ENCODE data around the gene PKN1.

DNA sequence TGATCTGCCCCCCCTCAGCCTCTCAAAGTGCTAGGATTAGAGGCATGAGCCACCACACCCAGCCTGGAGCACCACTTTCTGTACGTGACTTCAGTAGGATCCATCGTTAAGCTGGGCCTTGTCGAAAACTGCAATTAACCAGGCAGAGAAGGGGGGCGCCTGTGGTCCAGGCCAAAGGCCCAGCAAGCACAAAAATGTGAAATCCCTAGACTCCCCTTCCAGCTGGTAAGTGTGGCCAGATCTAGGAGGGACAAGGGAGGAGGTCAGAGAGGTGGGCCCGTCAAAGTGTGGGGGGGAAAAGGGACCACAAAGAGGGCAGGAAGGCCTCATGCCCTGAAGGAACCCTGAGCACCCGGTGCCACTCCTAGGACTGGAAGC, 27.7 kb upstream of the PKN1 start:
- TF ChIP-seq POLR2AphosphoS5 (IDR thresholded peaks at IDR 0.05) (no peak), EP300 (IDR thresholded peaks at IDR 0.05) (no peak)
- TF ChIP-seq, protein P1, sequence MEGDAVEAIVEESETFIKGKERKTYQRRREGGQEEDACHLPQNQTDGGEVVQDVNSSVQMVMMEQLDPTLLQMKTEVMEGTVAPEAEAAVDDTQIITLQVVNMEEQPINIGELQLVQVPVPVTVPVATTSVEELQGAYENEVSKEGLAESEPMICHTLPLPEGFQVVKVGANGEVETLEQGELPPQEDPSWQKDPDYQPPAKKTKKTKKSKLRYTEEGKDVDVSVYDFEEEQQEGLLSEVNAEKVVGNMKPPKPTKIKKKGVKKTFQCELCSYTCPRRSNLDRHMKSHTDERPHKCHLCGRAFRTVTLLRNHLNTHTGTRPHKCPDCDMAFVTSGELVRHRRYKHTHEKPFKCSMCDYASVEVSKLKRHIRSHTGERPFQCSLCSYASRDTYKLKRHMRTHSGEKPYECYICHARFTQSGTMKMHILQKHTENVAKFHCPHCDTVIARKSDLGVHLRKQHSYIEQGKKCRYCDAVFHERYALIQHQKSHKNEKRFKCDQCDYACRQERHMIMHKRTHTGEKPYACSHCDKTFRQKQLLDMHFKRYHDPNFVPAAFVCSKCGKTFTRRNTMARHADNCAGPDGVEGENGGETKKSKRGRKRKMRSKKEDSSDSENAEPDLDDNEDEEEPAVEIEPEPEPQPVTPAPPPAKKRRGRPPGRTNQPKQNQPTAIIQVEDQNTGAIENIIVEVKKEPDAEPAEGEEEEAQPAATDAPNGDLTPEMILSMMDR (IDR thresholded peaks at IDR 0.05): no peak

Measured in stomach (tissue), 4 donors.